D721Med (cell line): Measurements from ENCODE around the gene CCNL2.

Experiments
- DNase-seq: peaks from one replicate; pipeline ENCODE4 v3.0.0; 2011; ENCODE audit warnings: low spot score; ENCODE audit not compliant: insufficient read length
- FAIRE-seq: peaks from 2 replicates; lab custom pipeline; 2011; peaks lifted over from hg19 to GRCh38; lab: Jason Lieb, UNC
- TF ChIP-seq, protein P1 (sequence below): IDR thresholded peaks from 2 replicates; pipeline ENCODE4 v1.5.1; 2012; ENCODE audit warnings: mild to moderate bottlenecking, control low read depth; ENCODE audit not compliant: insufficient read depth; ENCODE audit errors: missing control alignments

The CCNL2 gene

GRCh38 chr1:1434824-1435105, 35.6 kb upstream of the CCNL2 start:
- no peak for FAIRE-seq
- DNase-seq, result no peak
- TF ChIP-seq, protein P1, sequence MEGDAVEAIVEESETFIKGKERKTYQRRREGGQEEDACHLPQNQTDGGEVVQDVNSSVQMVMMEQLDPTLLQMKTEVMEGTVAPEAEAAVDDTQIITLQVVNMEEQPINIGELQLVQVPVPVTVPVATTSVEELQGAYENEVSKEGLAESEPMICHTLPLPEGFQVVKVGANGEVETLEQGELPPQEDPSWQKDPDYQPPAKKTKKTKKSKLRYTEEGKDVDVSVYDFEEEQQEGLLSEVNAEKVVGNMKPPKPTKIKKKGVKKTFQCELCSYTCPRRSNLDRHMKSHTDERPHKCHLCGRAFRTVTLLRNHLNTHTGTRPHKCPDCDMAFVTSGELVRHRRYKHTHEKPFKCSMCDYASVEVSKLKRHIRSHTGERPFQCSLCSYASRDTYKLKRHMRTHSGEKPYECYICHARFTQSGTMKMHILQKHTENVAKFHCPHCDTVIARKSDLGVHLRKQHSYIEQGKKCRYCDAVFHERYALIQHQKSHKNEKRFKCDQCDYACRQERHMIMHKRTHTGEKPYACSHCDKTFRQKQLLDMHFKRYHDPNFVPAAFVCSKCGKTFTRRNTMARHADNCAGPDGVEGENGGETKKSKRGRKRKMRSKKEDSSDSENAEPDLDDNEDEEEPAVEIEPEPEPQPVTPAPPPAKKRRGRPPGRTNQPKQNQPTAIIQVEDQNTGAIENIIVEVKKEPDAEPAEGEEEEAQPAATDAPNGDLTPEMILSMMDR, result no peak

DNA sequence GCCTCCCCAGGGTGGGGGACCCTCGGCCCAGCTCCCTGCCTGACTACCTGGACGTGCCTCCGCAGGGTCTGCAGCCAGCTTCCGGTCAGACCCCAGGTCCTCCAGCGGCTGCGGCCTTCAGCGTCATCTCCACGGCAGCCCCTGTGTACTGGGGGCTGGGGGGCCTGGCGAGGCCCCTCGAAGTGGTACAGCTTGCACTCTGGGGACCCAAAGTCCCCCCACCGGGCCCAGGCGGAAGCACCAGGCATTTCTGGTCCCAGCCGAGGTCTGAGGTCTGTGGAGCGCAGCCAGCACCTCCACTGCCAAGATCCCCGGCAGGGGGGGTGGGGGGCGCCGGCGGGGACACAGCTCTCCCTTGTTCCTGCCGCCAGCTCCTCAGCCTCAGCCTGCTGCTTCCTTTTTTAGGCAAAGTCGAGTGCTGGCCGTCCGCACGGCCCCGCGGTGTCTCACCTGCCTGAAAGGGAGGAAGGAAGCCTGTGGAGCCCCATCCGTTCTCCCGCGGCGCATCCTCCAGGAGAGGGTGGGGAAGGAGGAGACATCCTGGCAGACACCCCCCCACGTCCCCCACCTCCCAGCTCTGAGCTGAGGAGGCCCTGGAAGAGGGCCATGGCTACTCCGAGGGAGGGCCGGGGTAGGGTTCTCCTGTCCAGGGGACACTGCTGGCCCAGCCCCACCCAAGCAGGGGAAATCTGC, 35.1 kb upstream of the CCNL2 start:
- DNase-seq, result peak; percentile 2
- TF ChIP-seq, protein P1, result no peak
- FAIRE-seq, result no peak

DNA sequence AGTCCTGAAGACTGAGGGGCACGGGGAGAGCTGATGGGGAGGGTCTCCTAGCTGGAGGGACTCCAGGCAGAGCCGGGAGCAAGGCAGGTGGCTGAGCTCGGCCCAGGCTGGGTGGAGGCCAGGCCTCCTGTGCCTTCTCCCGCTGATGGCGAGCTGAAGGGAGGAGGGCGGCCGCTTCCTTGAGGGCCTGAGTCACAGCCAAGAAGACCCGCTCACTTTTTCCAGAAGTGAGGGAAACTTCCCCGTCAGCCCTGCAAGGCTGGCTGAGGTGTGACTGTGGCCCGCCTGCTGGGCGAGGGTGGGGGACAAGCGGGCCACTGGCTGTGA, 34.6 kb upstream of the CCNL2 start:
- DNase-seq (no peak), FAIRE-seq (no peak)
- TF ChIP-seq, protein P1, result no peak

- DNase-seq (peak; percentile 5), FAIRE-seq (no peak)
- TF ChIP-seq, protein P1, result no peak
Measured at GRCh38 chr1:1432951-1433803, 34.0 kb upstream of the CCNL2 start.

DNA sequence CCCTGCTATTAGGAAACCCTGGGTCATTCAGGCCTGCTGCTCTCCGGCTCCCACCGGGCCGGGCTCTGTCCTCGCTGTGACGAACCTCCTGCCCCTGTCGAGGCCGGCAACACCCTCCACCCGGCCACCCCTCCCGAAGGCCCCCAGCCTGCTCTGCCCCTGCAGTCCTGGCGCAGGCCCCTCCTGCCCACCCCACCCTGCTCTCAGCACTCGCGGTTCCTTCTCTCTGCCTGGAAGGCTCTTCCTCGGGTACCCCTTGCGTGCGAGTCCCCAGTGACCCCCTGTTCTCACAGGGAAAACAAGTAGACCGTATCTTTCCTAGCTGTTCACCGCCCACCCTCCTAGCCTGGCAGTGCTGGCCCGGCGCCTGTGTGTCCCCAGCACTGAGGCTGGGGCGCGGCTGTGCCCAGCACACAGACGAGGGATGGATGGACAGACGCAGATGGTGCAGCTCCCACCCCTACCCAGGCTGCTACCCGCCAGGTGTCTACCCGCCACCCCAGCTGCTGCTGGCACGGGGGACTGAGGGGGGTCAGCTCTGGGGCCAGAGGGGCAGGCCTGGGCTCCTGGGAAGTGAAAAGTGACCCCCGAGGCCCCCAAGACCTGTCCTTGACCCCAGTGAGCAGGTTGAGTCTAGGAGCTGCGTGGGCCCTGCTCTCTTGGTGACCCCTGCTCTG, 33.3 kb upstream of the CCNL2 start:
- FAIRE-seq (no peak), DNase-seq (no peak)
- TF ChIP-seq, protein P1, result no peak

- FAIRE-seq (no peak), DNase-seq (peak; percentile 3)
- TF ChIP-seq, protein P1, result no peak
Measured at GRCh38 chr1:1431845-1432273, 32.7 kb upstream of the CCNL2 start.
